Gastrocnemius medialis (tissue), 4 donors: ENCODE results near the gene SNX30. TPM values are rescaled to one million over a fixed set of nuclear protein-coding genes. Genes with fewer than 3 reads are reported as not detected.

Experiments
- ATAC-seq, 2 donors: fragments of 150-250 bp; one replicate each; pipeline ENCODE4 v1.9.1; 2016
- DNase-seq, 2 donors: peaks; one replicate each; pipeline ENCODE4 v3.0.0-alpha.2; 2019
- H3K27ac ChIP-seq, 4 donors: fragments of 200-600 bp; sonication (generic); 1 replicate in 1 of 4; 2 replicates in 3 of 4; pipeline ENCODE4 v1.5.1; 2016 to 2018; ENCODE audit warnings: mild to moderate bottlenecking in 2 of 4, moderate library complexity in 1 of 4
- H3K27me3 ChIP-seq, 3 donors: fragments of 200-600 bp; sonication (generic) in 2 of 3; 1 replicate in 1 of 3; 2 replicates in 2 of 3; pipeline versions ENCODE4 v1.5.1 to v1.6.0; 2016 to 2019; ENCODE audit warnings: mild to moderate bottlenecking in 1 of 3, moderate library complexity in 1 of 3
- H3K36me3 ChIP-seq, 2 donors: fragments of 200-600 bp; sonication (generic) in 1 of 2; one replicate each; pipeline ENCODE4 v1.5.1; 2017 to 2018
- H3K4me1 ChIP-seq, 2 donors: fragments of 200-600 bp; sonication (generic) in 1 of 2; one replicate each; pipeline ENCODE4 v1.5.1; 2016 to 2017; ENCODE audit warnings: mild to moderate bottlenecking in 2 of 2
- H3K4me3 ChIP-seq, 4 donors: fragments of 200-600 bp; sonication (generic) in 3 of 4; 1 replicate in 1 of 4; 2 replicates in 3 of 4; pipeline ENCODE4 v1.5.1; 2016 to 2019; ENCODE audit warnings: mild to moderate bottlenecking in 2 of 4
- H3K9me3 ChIP-seq, 3 donors: fragments of 200-600 bp; sonication (generic) in 2 of 3; 1 replicate in 1 of 3; 2 replicates in 2 of 3; pipeline ENCODE4 v1.5.1; 2016 to 2019
- POLR2A ChIP-seq, 2 donors: fragments of 450-650 bp; IDR thresholded peaks; one replicate each; pipeline ENCODE4 v1.6.1; 2017; ENCODE audit warnings: antibody characterized with exemption in 2 of 2, mild to moderate bottlenecking in 2 of 2, moderate library complexity in 2 of 2
- in situ Hi-C, 4 donors: fragments of 200-750 bp; cut with MboI; loops; one replicate each; pipeline versions ENCODE4 v1.15.0 to v1.8.0; 2017; ENCODE audit warnings: low sequenced_read_pairs in 4 of 4
- intact Hi-C: fragments of 100-400 bp; cut with DNase I; formaldehyde crosslinking; loops from one replicate; pipeline ENCODE4 v1.15.1; 2023; ENCODE audit warnings: low total_unique reads
- total RNA-seq, 4 donors: library from RNA; depleted of rRNA; stranded (reverse); fragments of >200 nt; gene quantifications; one replicate each; pipeline versions ENCODE4 v1.1.0 to v1.2.3, GENCODE V29; 2016
- TF ChIP-seq, protein P1 (sequence below), 5 experiments: fragments of 450-650 bp in 3 of 5; fragments of 200-600 bp in 2 of 5; sonication (generic) in 2 of 5; IDR thresholded peaks in 4 of 5; conservative IDR thresholded peaks in 1 of 5; 1 replicate in 4 of 5; 2 replicates in 1 of 5; pipeline ENCODE4 v1.5.1; 2016 to 2019; ENCODE audit warnings: antibody characterized with exemption in 5 of 5, mild to moderate bottlenecking in 3 of 5, moderate library complexity in 3 of 5

Gene SNX30
- total RNA-seq, 4 donors from 2014 or later, result 2.3 to 6.1 (median 3.9) TPM

- Histone ChIP-seq H3K4me1 (no peaks in the 10 kb centered on the region), H3K4me3 (no peak overlapping the region), H3K27ac (no peak overlapping the region), H3K9me3 (no peaks in the 10 kb centered on the region), H3K27me3 (no peaks in the 10 kb centered on the region), H3K36me3 (peaks cover 0 to 9% of the 10 kb centered on the region in 2 donors)
- DNase-seq (no peak), ATAC-seq (no peak)
- in situ Hi-C loops (no loop called here), intact Hi-C loops (no loop called here)
- no peak for TF ChIP-seq POLR2A (IDR thresholded peaks at IDR 0.05)
- TF ChIP-seq, protein P1, sequence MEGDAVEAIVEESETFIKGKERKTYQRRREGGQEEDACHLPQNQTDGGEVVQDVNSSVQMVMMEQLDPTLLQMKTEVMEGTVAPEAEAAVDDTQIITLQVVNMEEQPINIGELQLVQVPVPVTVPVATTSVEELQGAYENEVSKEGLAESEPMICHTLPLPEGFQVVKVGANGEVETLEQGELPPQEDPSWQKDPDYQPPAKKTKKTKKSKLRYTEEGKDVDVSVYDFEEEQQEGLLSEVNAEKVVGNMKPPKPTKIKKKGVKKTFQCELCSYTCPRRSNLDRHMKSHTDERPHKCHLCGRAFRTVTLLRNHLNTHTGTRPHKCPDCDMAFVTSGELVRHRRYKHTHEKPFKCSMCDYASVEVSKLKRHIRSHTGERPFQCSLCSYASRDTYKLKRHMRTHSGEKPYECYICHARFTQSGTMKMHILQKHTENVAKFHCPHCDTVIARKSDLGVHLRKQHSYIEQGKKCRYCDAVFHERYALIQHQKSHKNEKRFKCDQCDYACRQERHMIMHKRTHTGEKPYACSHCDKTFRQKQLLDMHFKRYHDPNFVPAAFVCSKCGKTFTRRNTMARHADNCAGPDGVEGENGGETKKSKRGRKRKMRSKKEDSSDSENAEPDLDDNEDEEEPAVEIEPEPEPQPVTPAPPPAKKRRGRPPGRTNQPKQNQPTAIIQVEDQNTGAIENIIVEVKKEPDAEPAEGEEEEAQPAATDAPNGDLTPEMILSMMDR (IDR thresholded peaks at IDR 0.05 in 4 of 5, conservative IDR thresholded peaks at IDR 0.05 in 1 of 5), result no peak
Measured at GRCh38 chr9:112838342-112838741, 87.8 kb downstream of the SNX30 start.

GRCh38 chr9:112839331-112839730 is 88.8 kb downstream of the SNX30 start:
- Histone ChIP-seq H3K36me3 (peaks cover 0 to 9% of the 10 kb centered on the region in 2 donors), H3K4me1 (no peaks in the 10 kb centered on the region), H3K27ac (no peak overlapping the region), H3K9me3 (no peaks in the 10 kb centered on the region), H3K27me3 (no peaks in the 10 kb centered on the region), H3K4me3 (no peak overlapping the region)
- intact Hi-C loops, result no loop called here
- no peak for DNase-seq
- in situ Hi-C loops, result no loop called here
- ATAC-seq, result no peak
- TF ChIP-seq, protein P1 (IDR thresholded peaks at IDR 0.05 in 4 of 5, conservative IDR thresholded peaks at IDR 0.05 in 1 of 5), result no peak
- no peak for TF ChIP-seq POLR2A (IDR thresholded peaks at IDR 0.05)

- ATAC-seq (no peak), DNase-seq (no peak)
- Histone ChIP-seq H3K4me3 (no peak overlapping the region), H3K27me3 (no peaks in the 10 kb centered on the region), H3K36me3 (peaks cover 0 to 9% of the 10 kb centered on the region in 2 donors), H3K4me1 (no peaks in the 10 kb centered on the region), H3K27ac (no peak overlapping the region), H3K9me3 (no peaks in the 10 kb centered on the region)
- in situ Hi-C loops, result loop anchor here in 1 of 4 donors (10.0 kb wide), 1 partner anchor 64 kb away; no protein-coding TSS in a partner anchor
- TF ChIP-seq, protein P1 (IDR thresholded peaks at IDR 0.05 in 4 of 5, conservative IDR thresholded peaks at IDR 0.05 in 1 of 5), result no peak
- TF ChIP-seq POLR2A (IDR thresholded peaks at IDR 0.05), result no peak
- intact Hi-C loops, result no loop called here
Measured at GRCh38 chr9:112841261-112841660, 90.7 kb downstream of the SNX30 start.

DNA sequence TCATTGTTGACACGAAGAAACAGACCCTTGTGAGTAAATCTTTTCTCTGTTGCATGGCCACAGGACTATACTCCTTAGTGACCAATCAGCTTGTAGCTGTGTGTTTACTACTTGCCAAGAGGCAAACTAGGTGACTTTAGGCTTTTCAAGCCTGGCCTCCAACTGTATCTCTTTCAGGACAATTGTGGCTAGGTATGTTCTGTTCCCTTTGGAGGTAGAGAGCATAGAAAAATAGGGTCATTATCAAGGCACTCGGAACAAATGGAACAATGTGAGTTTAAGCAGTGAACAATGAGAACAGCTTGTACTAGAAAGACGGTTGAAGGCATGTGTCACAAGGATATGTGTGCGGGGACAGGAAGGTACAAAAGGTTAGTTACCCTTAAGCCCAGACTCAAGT is 92.0 kb downstream of the SNX30 start:
- in situ Hi-C loops, result loop anchor here in 1 of 4 donors (10.0 kb wide), 1 partner anchor 62 kb away; no protein-coding TSS in a partner anchor
- no peak for DNase-seq
- TF ChIP-seq, protein P1 (IDR thresholded peaks at IDR 0.05 in 4 of 5, conservative IDR thresholded peaks at IDR 0.05 in 1 of 5), result no peak
- no peak for TF ChIP-seq POLR2A (IDR thresholded peaks at IDR 0.05)
- no peak for ATAC-seq
- Histone ChIP-seq H3K9me3 (no peaks in the 10 kb centered on the region), H3K36me3 (peaks cover 0 to 9% of the 10 kb centered on the region in 2 donors), H3K27me3 (no peaks in the 10 kb centered on the region), H3K4me3 (no peak overlapping the region), H3K27ac (no peak overlapping the region), H3K4me1 (no peaks in the 10 kb centered on the region)
- intact Hi-C loops, result no loop called here
